Activated naive CD8-positive, alpha-beta T cell treated with anti-CD3 and anti-CD28 coated beads for 36 hours (primary cell): ENCODE results near the gene TSHZ1. TPM values are rescaled to one million over a fixed set of nuclear protein-coding genes. Genes with fewer than 3 reads are reported as not detected.
"Not testable (repeated sequence)": the region's sequence is repeated elsewhere in the genome, so short reads cannot be mapped to it uniquely, and the experiment has no call there.

ENCODE experiments used
- DNase-seq: peaks from one replicate; pipeline ENCODE4 v3.0.0; 2021
- H3K27ac Mint-ChIP-seq: one replicate; pipeline ENCODE4 v1.8.0; 2022; ENCODE audit warnings: mild to moderate bottlenecking, moderate library complexity, mixed read lengths
- H3K27me3 Mint-ChIP-seq: one replicate; pipeline ENCODE4 v1.8.0; 2022; ENCODE audit warnings: mild to moderate bottlenecking, mixed read lengths
- H3K36me3 Mint-ChIP-seq: one replicate; pipeline ENCODE4 v1.8.0; 2021; ENCODE audit warnings: mild to moderate bottlenecking, mixed read lengths
- H3K4me1 Mint-ChIP-seq: one replicate; pipeline ENCODE4 v1.8.0; 2021; ENCODE audit warnings: mixed read lengths
- H3K4me3 Mint-ChIP-seq: one replicate; pipeline ENCODE4 v1.8.0; 2022; ENCODE audit warnings: mild to moderate bottlenecking, moderate library complexity, mixed read lengths
- H3K9me3 Mint-ChIP-seq: one replicate; pipeline ENCODE4 v1.8.0; 2022; ENCODE audit warnings: mixed read lengths
- total RNA-seq, 2 experiments: library from RNA; stranded (reverse); gene quantifications; one replicate each; pipeline ENCODE4 v1.2.3, GENCODE V29; 2021

TSHZ1 gene
- total RNA-seq, 2 experiments from 2014 or later: 11.2 to 11.4 TPM

- no peak for DNase-seq
- H3K4me1 Mint-ChIP-seq: no peaks in the 10 kb centered on the region
- no peak overlapping the region for H3K4me3 Mint-ChIP-seq
- peaks cover 15% of the 10 kb centered on the region for H3K9me3 Mint-ChIP-seq
- H3K27ac Mint-ChIP-seq: no peak overlapping the region
- H3K27me3 Mint-ChIP-seq: no peaks in the 10 kb centered on the region
- peaks cover 3% of the 10 kb centered on the region for H3K36me3 Mint-ChIP-seq
These were observed 113.4 kb downstream of the TSHZ1 start for GRCh38 chr18:75323821-75324585.

- H3K27ac Mint-ChIP-seq: no peak overlapping the region
- H3K4me3 Mint-ChIP-seq: no peak overlapping the region
- no peak for DNase-seq
- H3K36me3 Mint-ChIP-seq: peaks cover 3% of the 10 kb centered on the region
- peaks cover 15% of the 10 kb centered on the region for H3K9me3 Mint-ChIP-seq
- H3K27me3 Mint-ChIP-seq: no peaks in the 10 kb centered on the region
- no peaks in the 10 kb centered on the region for H3K4me1 Mint-ChIP-seq
These were observed 114.2 kb downstream of the TSHZ1 start for GRCh38 chr18:75324686-75325257.

- peaks cover 15% of the 10 kb centered on the region for H3K9me3 Mint-ChIP-seq
- H3K36me3 Mint-ChIP-seq, H3K27me3 Mint-ChIP-seq, H3K4me3 Mint-ChIP-seq, H3K27ac Mint-ChIP-seq, H3K4me1 Mint-ChIP-seq: not testable (repeated sequence)
- peak; percentile 6 for DNase-seq
These were observed 119.2 kb downstream of the TSHZ1 start for GRCh38 chr18:75329753-75330152.

- no peak overlapping the region for H3K4me3 Mint-ChIP-seq
- H3K36me3 Mint-ChIP-seq: peaks cover 3% of the 10 kb centered on the region
- no peaks in the 10 kb centered on the region for H3K4me1 Mint-ChIP-seq
- H3K27me3 Mint-ChIP-seq: no peaks in the 10 kb centered on the region
- no peak overlapping the region for H3K27ac Mint-ChIP-seq
- peaks cover 13% of the 10 kb centered on the region for H3K9me3 Mint-ChIP-seq
- DNase-seq: no peak
These were observed 119.7 kb downstream of the TSHZ1 start for GRCh38 chr18:75330308-75330707.

GRCh38 chr18:75334869-75335268, 124.3 kb downstream of the TSHZ1 start:
- H3K27me3 Mint-ChIP-seq: no peaks in the 10 kb centered on the region
- no peak for DNase-seq
- no peaks in the 10 kb centered on the region for H3K9me3 Mint-ChIP-seq
- H3K27ac Mint-ChIP-seq: no peak overlapping the region
- no peaks in the 10 kb centered on the region for H3K4me1 Mint-ChIP-seq
- no peak overlapping the region for H3K4me3 Mint-ChIP-seq
- no peaks in the 10 kb centered on the region for H3K36me3 Mint-ChIP-seq

GRCh38 chr18:75335511-75335910, 124.9 kb downstream of the TSHZ1 start:
- Mint-ChIP-seq H3K4me1 (no peaks in the 10 kb centered on the region), H3K27ac (no peak overlapping the region), H3K4me3 (no peak overlapping the region), H3K27me3 (no peaks in the 10 kb centered on the region), H3K9me3 (no peaks in the 10 kb centered on the region), H3K36me3 (no peaks in the 10 kb centered on the region)
- DNase-seq: no peak

GRCh38 chr18:75336767-75337166, 126.2 kb downstream of the TSHZ1 start:
- no peaks in the 10 kb centered on the region for H3K4me1 Mint-ChIP-seq
- DNase-seq: no peak
- H3K27me3 Mint-ChIP-seq: no peaks in the 10 kb centered on the region
- H3K4me3 Mint-ChIP-seq: no peak overlapping the region
- no peak overlapping the region for H3K27ac Mint-ChIP-seq
- no peaks in the 10 kb centered on the region for H3K9me3 Mint-ChIP-seq
- no peaks in the 10 kb centered on the region for H3K36me3 Mint-ChIP-seq

GRCh38 chr18:75337348-75337747, 126.8 kb downstream of the TSHZ1 start:
- H3K4me3 Mint-ChIP-seq: no peak overlapping the region
- no peaks in the 10 kb centered on the region for H3K27me3 Mint-ChIP-seq
- H3K36me3 Mint-ChIP-seq: no peaks in the 10 kb centered on the region
- no peaks in the 10 kb centered on the region for H3K9me3 Mint-ChIP-seq
- no peak overlapping the region for H3K27ac Mint-ChIP-seq
- no peaks in the 10 kb centered on the region for H3K4me1 Mint-ChIP-seq
- DNase-seq: no peak

- Mint-ChIP-seq H3K36me3 (no peaks in the 10 kb centered on the region), H3K27ac (no peak overlapping the region), H3K9me3 (no peaks in the 10 kb centered on the region), H3K4me3 (no peak overlapping the region), H3K4me1 (no peaks in the 10 kb centered on the region), H3K27me3 (no peaks in the 10 kb centered on the region)
- DNase-seq: no peak
These were observed 128.0 kb downstream of the TSHZ1 start for GRCh38 chr18:75338631-75339030.

Other genes starting within 250 kb of the TSHZ1 start
- gene PTGR3, start 1.7 kb upstream of the TSHZ1 start, total RNA-seq: 10 to 100 TPM; 20.2 to 23.2 TPM
- gene SMIM21, start 216.9 kb downstream of the TSHZ1 start, total RNA-seq: not detected